Sigmoid colon (tissue), 7 donors: ENCODE data around the gene SLC4A7. TPM values are rescaled to one million over a fixed set of nuclear protein-coding genes. Genes with fewer than 3 reads are reported as not detected.

ENCODE experiments used
- DNase-seq: peaks from one replicate; pipeline ENCODE4 v3.0.0-alpha.2; 2019
- H3K27ac ChIP-seq, 4 donors: fragments of 200-600 bp; sonication (generic); one replicate each; pipeline ENCODE4 v1.5.1; 2016 to 2019; ENCODE audit warnings: mild to moderate bottlenecking in 1 of 4
- H3K27me3 ChIP-seq, 3 donors: fragments of 200-600 bp; sonication (generic); one replicate each; pipeline ENCODE4 v1.5.1; 2019; ENCODE audit warnings: mild to moderate bottlenecking in 1 of 3
- H3K36me3 ChIP-seq, 4 donors: fragments of 200-600 bp; sonication (generic); one replicate each; pipeline ENCODE4 v1.5.1; 2016 to 2019
- H3K4me1 ChIP-seq, 4 donors: fragments of 200-600 bp; sonication (generic); one replicate each; pipeline ENCODE4 v1.5.1; 2017 to 2019
- H3K4me3 ChIP-seq, 4 donors: fragments of 200-600 bp; sonication (generic); one replicate each; pipeline ENCODE4 v1.5.1; 2017 to 2019; ENCODE audit warnings: mild to moderate bottlenecking in 2 of 4, moderate library complexity in 1 of 4
- H3K9me3 ChIP-seq, 4 donors: fragments of 200-600 bp in 3 of 4; sonication (generic) in 3 of 4; one replicate each; pipeline versions ENCODE4 v1.5.1 to v1.6.1; 2013 to 2019
- CTCF ChIP-seq, 4 experiments: fragments of 450-650 bp in 3 of 4; fragments of 200-600 bp in 1 of 4; IDR thresholded peaks; one replicate each; pipeline ENCODE4 v1.5.1; 2016 to 2019; ENCODE audit warnings: antibody characterized with exemption in 4 of 4, mild to moderate bottlenecking in 3 of 4, moderate library complexity in 2 of 4
- EP300 ChIP-seq, 4 donors: sonication (generic); formaldehyde crosslinking; IDR thresholded peaks; one replicate each; pipeline ENCODE4 v1.6.1; 2017; ENCODE audit warnings: antibody characterized with exemption in 4 of 4
- POLR2A ChIP-seq, 2 donors: fragments of 450-650 bp; IDR thresholded peaks; one replicate each; pipeline ENCODE4 v1.6.1; 2016; ENCODE audit warnings: antibody characterized with exemption in 2 of 2, mild to moderate bottlenecking in 2 of 2, moderate library complexity in 2 of 2
- POLR2AphosphoS5 ChIP-seq, 4 donors: sonication (generic); formaldehyde crosslinking; IDR thresholded peaks; one replicate each; pipeline ENCODE4 v1.6.1; 2017; ENCODE audit warnings: antibody characterized with exemption in 4 of 4
- WGBS, 2 donors: extraction: QIAGEN DNeasy Blood & Tissue Kit; methylation state at CpG; one replicate each; pipeline ENCODE4 v1.1.7; 2013; 5-methylcytosine and 5-hydroxymethylcytosine counted together
- intact Hi-C: fragments of 100-400 bp; cut with DNase I; formaldehyde crosslinking; loops from one replicate; pipeline ENCODE4 v1.15.1; 2023
- polyA plus RNA-seq, 3 donors: library from polyadenylated mRNA; stranded (reverse); fragments of 200-250 nt; gene quantifications; one replicate each; pipeline ENCODE4 v1.2.3, GENCODE V29; 2013
- total RNA-seq, 4 donors: library from RNA; depleted of rRNA; stranded (reverse); fragments of >200 nt; gene quantifications; one replicate each; pipeline ENCODE4 v1.1.0, GENCODE V29; 2016
- donor health status: healthy with polysubstance abuse.
- donor health status: Bipolar disorder and iron deficiency.
- donor health status: healthy.

Gene SLC4A7
- total and polyA plus RNA-seq, 7 donors: 1.6 to 91.0 (median 63.8) TPM

- Histone ChIP-seq H3K4me1 (peaks cover 0 to 40% (median 29%) of the 10 kb centered on the region in 4 donors), H3K27me3 (no peaks in the 10 kb centered on the region), H3K9me3 (no peaks in the 10 kb centered on the region), H3K36me3 (no peaks in the 10 kb centered on the region), H3K27ac (no peak overlapping the region), H3K4me3 (no peak overlapping the region)
- DNase-seq: no peak
- intact Hi-C loops: no loop called here
- WGBS, 2 donors: 82 to 87% methylated on average over 6 of the region's 6 CpGs
- TF ChIP-seq POLR2AphosphoS5 (IDR thresholded peaks at IDR 0.05): no peak
These were observed 42.6 kb upstream of the SLC4A7 start for GRCh38 chr3:27526614-27527315.

DNA sequence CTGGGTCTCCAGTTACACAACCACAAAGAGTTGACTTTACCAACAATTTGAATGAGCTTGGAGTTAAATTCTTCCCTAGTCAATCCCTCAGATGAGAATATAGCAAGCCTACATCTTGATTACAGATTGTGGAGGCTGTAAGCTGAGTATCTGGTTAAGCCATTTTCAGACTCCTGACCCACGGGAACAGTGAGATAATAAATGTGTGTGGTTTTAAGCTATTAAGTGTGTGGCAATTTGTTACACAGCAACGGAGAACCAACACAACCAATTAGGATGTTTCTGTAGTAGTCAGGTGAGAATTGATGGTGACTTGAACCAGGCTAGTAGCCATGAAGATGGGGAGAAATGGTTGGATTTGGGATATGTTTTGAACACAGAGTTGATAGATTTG lies 37.7 kb upstream of the SLC4A7 start:
- H3K27me3 ChIP-seq: no peaks in the 10 kb centered on the region
- no peak overlapping the region for H3K4me3 ChIP-seq
- no peak for DNase-seq
- H3K36me3 ChIP-seq: no peaks in the 10 kb centered on the region
- WGBS, 2 donors: 84 to 90% methylated on average over 2 of the region's 2 CpGs
- H3K27ac ChIP-seq: peak overlapping the region; percentile 28 to 83 (median 76)
- H3K9me3 ChIP-seq: no peaks in the 10 kb centered on the region
- intact Hi-C loops: loop anchor here (2.0 to 5.0 kb wide), 3 partner anchors 35 to 200 kb away; no protein-coding TSS in a partner anchor
- TF ChIP-seq POLR2AphosphoS5 (IDR thresholded peaks at IDR 0.05) (no peak), CTCF (IDR thresholded peaks at IDR 0.05) (no peak), POLR2A (IDR thresholded peaks at IDR 0.05) (no peak), EP300 (IDR thresholded peaks at IDR 0.05) (no peak)
- H3K4me1 ChIP-seq: peaks cover 0 to 41% (median 38%) of the 10 kb centered on the region in 4 donors

DNA sequence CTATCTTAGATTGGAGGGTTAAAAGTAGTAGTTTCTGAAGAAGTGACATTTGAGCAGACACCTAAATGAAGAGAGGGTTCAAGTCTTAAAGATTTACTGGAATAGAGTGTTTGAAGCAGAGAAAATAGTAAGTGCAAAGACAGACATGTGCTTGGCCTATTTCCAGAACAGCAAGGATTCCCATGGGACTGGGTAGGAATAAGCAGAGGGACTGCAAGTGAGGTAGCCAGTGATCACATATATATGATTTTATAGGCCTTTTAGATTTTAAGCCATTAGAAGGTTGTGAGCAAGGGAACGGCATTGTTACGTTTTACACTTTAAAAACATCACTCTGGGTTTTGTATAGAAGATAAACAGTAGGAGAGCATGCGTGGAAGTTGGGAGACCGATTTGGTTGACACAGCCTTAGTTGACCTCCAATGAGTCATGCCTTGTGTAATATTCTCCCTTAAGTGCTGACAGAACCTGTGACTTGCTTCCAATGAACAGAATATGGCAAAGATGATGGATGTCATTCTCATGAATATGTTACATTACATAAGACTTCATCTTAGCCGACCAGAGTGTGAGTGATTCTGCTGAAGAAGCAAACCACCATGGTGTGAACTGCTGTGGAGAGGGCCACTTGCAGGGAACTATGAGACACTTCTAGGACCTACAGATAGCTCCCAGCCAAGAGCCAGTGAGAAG lies 37.1 kb upstream of the SLC4A7 start:
- peak; percentile 76 for DNase-seq
- WGBS, 2 donors: 73 to 83% methylated on average over 5 of the region's 5 CpGs
- peak in 3 of 4 donors; percentile 29 to 90 (median 75) for TF ChIP-seq EP300 (IDR thresholded peaks at IDR 0.05)
- no peak for TF ChIP-seq CTCF (IDR thresholded peaks at IDR 0.05)
- peak; percentile 71 to 89 (median 78) for TF ChIP-seq POLR2AphosphoS5 (IDR thresholded peaks at IDR 0.05)
- TF ChIP-seq POLR2A (IDR thresholded peaks at IDR 0.05): no peak
- intact Hi-C loops: loop anchor here (5.0 kb wide), 2 partner anchors 34 to 199 kb away; no protein-coding TSS in a partner anchor
- peaks cover 0 to 41% (median 38%) of the 10 kb centered on the region in 4 donors for H3K4me1 ChIP-seq
- no peaks in the 10 kb centered on the region for H3K9me3 ChIP-seq
- peak overlapping the region; percentile 28 to 83 (median 76) for H3K27ac ChIP-seq
- no peak overlapping the region for H3K4me3 ChIP-seq
- H3K36me3 ChIP-seq: no peaks in the 10 kb centered on the region
- no peaks in the 10 kb centered on the region for H3K27me3 ChIP-seq

GRCh38 chr3:27511724-27512422 lies 27.7 kb upstream of the SLC4A7 start:
- no peak for TF ChIP-seq POLR2A (IDR thresholded peaks at IDR 0.05)
- TF ChIP-seq POLR2AphosphoS5 (IDR thresholded peaks at IDR 0.05): no peak
- TF ChIP-seq CTCF (IDR thresholded peaks at IDR 0.05): no peak
- TF ChIP-seq EP300 (IDR thresholded peaks at IDR 0.05): no peak
- Histone ChIP-seq H3K4me1 (no peaks in the 10 kb centered on the region), H3K27ac (no peak overlapping the region), H3K4me3 (no peak overlapping the region), H3K27me3 (no peaks in the 10 kb centered on the region), H3K36me3 (no peaks in the 10 kb centered on the region), H3K9me3 (no peaks in the 10 kb centered on the region)
- intact Hi-C loops: no loop called here
- no peak for DNase-seq
- 69 to 70% methylated on average over 5 of the region's 5 CpGs for WGBS, 2 donors

DNA sequence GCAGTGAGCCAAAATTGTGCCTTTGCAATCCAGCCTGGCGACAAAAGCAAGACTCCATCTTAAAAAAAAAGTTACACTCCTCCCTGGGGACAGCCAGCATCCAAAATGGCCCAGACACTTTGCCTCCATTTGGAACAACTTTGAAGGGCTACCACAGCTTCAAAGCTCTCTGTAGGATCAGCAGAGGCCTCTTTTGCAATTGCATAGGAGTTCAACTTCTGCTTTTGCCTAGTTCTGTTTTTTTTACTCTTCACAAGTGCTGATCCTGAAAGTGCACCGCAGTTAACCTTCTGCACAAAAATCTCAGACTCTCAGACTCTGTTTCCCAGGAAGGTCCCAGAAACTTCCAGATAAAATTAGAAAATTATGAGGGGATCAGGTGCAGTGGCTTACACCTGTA lies 25.2 kb upstream of the SLC4A7 start:
- no peak for TF ChIP-seq POLR2A (IDR thresholded peaks at IDR 0.05)
- TF ChIP-seq CTCF (IDR thresholded peaks at IDR 0.05): no peak
- TF ChIP-seq POLR2AphosphoS5 (IDR thresholded peaks at IDR 0.05): no peak
- TF ChIP-seq EP300 (IDR thresholded peaks at IDR 0.05): no peak
- no peaks in the 10 kb centered on the region for H3K9me3 ChIP-seq
- DNase-seq: no peak
- WGBS, 2 donors: 86 to 92% methylated on average over 2 of the region's 2 CpGs
- H3K4me1 ChIP-seq: peaks cover 0 to 4% (median 0%) of the 10 kb centered on the region in 4 donors
- no peak overlapping the region for H3K27ac ChIP-seq
- no peak overlapping the region for H3K4me3 ChIP-seq
- no peaks in the 10 kb centered on the region for H3K27me3 ChIP-seq
- no peaks in the 10 kb centered on the region for H3K36me3 ChIP-seq
- intact Hi-C loops: no loop called here
